HepG2 (cell line): ENCODE results near the gene CXCL6. TPM values are rescaled to one million over a fixed set of nuclear protein-coding genes. Genes with fewer than 3 reads are reported as not detected.

Experiments used
- ATAC-seq: fragments of 200-7000 bp; cut with Tn5 transposase; 3 replicates; pipeline ENCODE4 v1.9.1; 2020; ENCODE audit warnings: mild to moderate bottlenecking, moderate library complexity
- BruUV-seq: library from RNA; stranded (reverse); fragments of 400-500 nt; replicated peaks from 2 replicates; lab custom pipeline; 2021; lab: Mats Ljungman, UMichigan
- CTCF ChIA-PET: fragments of 300-600 bp; formaldehyde crosslinking; extraction: SDS; loops from one replicate; lab custom pipeline; 2021; ENCODE audit warnings: low total read pairs, inconsistent platforms, low intra/inter-chr PET ratio; lab: Yijun Ruan, JAX
- POLR2A ChIA-PET: fragments of 350-600 bp; sonication (Branson Sonifier 250); formaldehyde crosslinking; loops from one replicate; lab custom pipeline; 2020; ENCODE audit warnings: antibody characterized with exemption, inconsistent platforms; lab: Yijun Ruan, JAX
- DNase-seq: peaks from one replicate; pipeline ENCODE4 v3.0.0-alpha.2; 2015; ENCODE audit warnings: low spot score
- FAIRE-seq: peaks from 3 replicates; lab custom pipeline; 2011; peaks lifted over from hg19 to GRCh38; lab: Jason Lieb, UNC
- H2AFZ ChIP-seq: one replicate; pipeline ENCODE4 v1.6.1; 2011; ENCODE audit warnings: low read length, inconsistent platforms
- H3K27ac ChIP-seq: fragments of 300-600 bp; 3 replicates; pipeline ENCODE4 v1.8.0; 2011; ENCODE audit warnings: mixed run types, mild to moderate bottlenecking, mixed read lengths, low read length, inconsistent platforms; ENCODE audit not compliant: insufficient read depth; ENCODE audit errors: extremely low read length
- H3K27me3 ChIP-seq, 2 experiments: fragments of 200-600 bp in 1 of 2; 2 replicates in 1 of 2; 3 replicates in 1 of 2; pipeline versions ENCODE4 v1.6.0 to v1.8.0; 2011; ENCODE audit warnings: low read length in 2 of 2, mild to moderate bottlenecking in 2 of 2, moderate library complexity in 2 of 2, inconsistent platforms in 1 of 2; ENCODE audit not compliant: insufficient read depth in 2 of 2, control insufficient read depth in 1 of 2
- H3K36me3 ChIP-seq, 2 experiments: fragments of 200-600 bp in 1 of 2; replicated peaks in 1 of 2; 2 replicates in 1 of 2; 3 replicates in 1 of 2; pipeline versions ENCODE4 v1.5.1 to v1.8.0; 2011; ENCODE audit warnings: low read length in 2 of 2, inconsistent platforms in 1 of 2; ENCODE audit not compliant: insufficient read depth in 2 of 2, control insufficient read depth in 1 of 2
- H3K4me1 ChIP-seq: 2 replicates; pipeline ENCODE4 v1.5.1; 2012; ENCODE audit warnings: low read length, inconsistent platforms; ENCODE audit not compliant: insufficient read depth
- H3K4me2 ChIP-seq: 2 replicates; pipeline ENCODE4 v1.6.0; 2011; ENCODE audit warnings: low read depth, low read length, inconsistent platforms
- H3K4me3 ChIP-seq, 3 experiments: fragments of 200-600 bp in 1 of 3; sonication (generic), shearing (Covaris generic) in 1 of 3; replicated peaks in 1 of 3; 2 replicates each; pipeline ENCODE4 v1.5.1; 2011 to 2016; ENCODE audit warnings: low read length in 3 of 3, inconsistent platforms in 2 of 3, low read depth in 2 of 3, mild to moderate bottlenecking in 2 of 3, control low read depth in 1 of 3, mixed read lengths in 1 of 3; ENCODE audit not compliant: insufficient read depth in 1 of 3
- H3K79me2 ChIP-seq: one replicate; pipeline ENCODE4 v1.6.1; 2011; ENCODE audit warnings: low read length, inconsistent platforms; ENCODE audit not compliant: insufficient read depth
- H3K9ac ChIP-seq: 2 replicates; pipeline ENCODE4 v1.6.0; 2011; ENCODE audit warnings: mild to moderate bottlenecking, low read depth, low read length, inconsistent platforms; ENCODE audit not compliant: insufficient read depth
- H3K9me3 ChIP-seq: 2 replicates; pipeline ENCODE4 v1.5.1; 2012; ENCODE audit warnings: mild to moderate bottlenecking, low read length
- H4K20me1 ChIP-seq: 2 replicates; pipeline ENCODE4 v1.6.0; 2011; ENCODE audit warnings: inconsistent platforms, mild to moderate bottlenecking, low read length, moderate library complexity; ENCODE audit not compliant: insufficient read depth
- BRD4 ChIP-seq: sonication (generic); formaldehyde crosslinking; IDR thresholded peaks from 2 replicates; pipeline ENCODE4 v1.4.0; 2020; ENCODE audit warnings: missing genetic modification reagents
- KLF12 ChIP-seq: sonication (generic); formaldehyde crosslinking; IDR thresholded peaks from 2 replicates; pipeline ENCODE4 v1.4.0; 2020; ENCODE audit warnings: missing genetic modification reagents, borderline replicate concordance
- MAFK ChIP-seq, 2 experiments: IDR thresholded peaks in 1 of 2; conservative IDR thresholded peaks in 1 of 2; 2 replicates each; pipeline ENCODE4 v1.6.1; 2011; ENCODE audit warnings: improper control_type of control experiment in 2 of 2, low read length in 2 of 2
- MYNN ChIP-seq: sonication (generic); formaldehyde crosslinking; IDR thresholded peaks from 2 replicates; pipeline ENCODE4 v1.4.0; 2020; ENCODE audit warnings: mild to moderate bottlenecking, low read depth, missing genetic modification reagents
- POLR2AphosphoS5 ChIP-seq: IDR thresholded peaks from 2 replicates; pipeline ENCODE4 v1.6.1; 2012; ENCODE audit warnings: low read depth, low read length
- RFXAP ChIP-seq: sonication (generic); formaldehyde crosslinking; IDR thresholded peaks from 2 replicates; pipeline ENCODE4 v1.4.0; 2020; ENCODE audit warnings: missing genetic modification reagents, borderline replicate concordance
- SCMH1 ChIP-seq: sonication (generic); formaldehyde crosslinking; IDR thresholded peaks from 2 replicates; pipeline ENCODE4 v1.9.0; 2021; ENCODE audit warnings: missing genetic modification reagents, mild to moderate bottlenecking, borderline replicate concordance
- SMARCE1 ChIP-seq: fragments of 450-650 bp; IDR thresholded peaks from 2 replicates; pipeline ENCODE4 v1.6.1; 2017; ENCODE audit warnings: borderline replicate concordance
- TP53 ChIP-seq: sonication (generic); formaldehyde crosslinking; conservative IDR thresholded peaks from 2 replicates; pipeline ENCODE4 v1.4.0; 2020; ENCODE audit warnings: missing genetic modification reagents
- ZNF20 ChIP-seq: sonication (generic); formaldehyde crosslinking; IDR thresholded peaks from 2 replicates; pipeline ENCODE4 v1.4.0; 2020; ENCODE audit warnings: mild to moderate bottlenecking, moderate library complexity, missing genetic modification reagents
- ZNF260 ChIP-seq: sonication (generic); formaldehyde crosslinking; IDR thresholded peaks from 2 replicates; pipeline ENCODE4 v1.4.0; 2020; ENCODE audit warnings: missing genetic modification reagents, low read depth, mild to moderate bottlenecking, borderline replicate concordance
- ZNF33B ChIP-seq: sonication (generic); formaldehyde crosslinking; IDR thresholded peaks from 2 replicates; pipeline ENCODE4 v1.5.1; 2020; ENCODE audit warnings: mild to moderate bottlenecking, missing genetic modification reagents
- ZNF678 ChIP-seq: sonication (generic); formaldehyde crosslinking; IDR thresholded peaks from 2 replicates; pipeline ENCODE4 v1.4.0; 2020; ENCODE audit warnings: mild to moderate bottlenecking, missing genetic modification reagents
- ZNF749 ChIP-seq: sonication (generic); formaldehyde crosslinking; IDR thresholded peaks from 2 replicates; pipeline ENCODE4 v1.8.0; 2022; ENCODE audit warnings: mild to moderate bottlenecking, missing genetic modification reagents, moderate library complexity, borderline replicate concordance
- WGBS: methylation state at CpG from one replicate; pipeline ENCODE4 v1.1.6; 2017; ENCODE audit warnings: low lambda C conversion rate; 5-methylcytosine and 5-hydroxymethylcytosine counted together
- in situ Hi-C: cut with HindIII; loops from 2 replicates; pipeline ENCODE4 v1.10.0; 2017; ENCODE audit warnings: low pct_unique_long_range_greater_than_20kb; ENCODE audit not compliant: extremely low pct_ligation_motif_present
- intact Hi-C: fragments of 100-400 bp; cut with micrococcal nuclease; formaldehyde crosslinking; loops from one replicate; pipeline ENCODE4 v1.10.0; 2022; ENCODE audit not compliant: unreplicated experiment
- polyA plus RNA-seq, 8 experiments: library from polyadenylated mRNA; depleted of rRNA in 3 of 8; stranded (reverse) in 7 of 8; unstranded in 1 of 8; fragments of >200 nt; fragmentation: Illumina TruSeq in 4 of 8; extraction: Trizol in 4 of 8; gene quantifications; 2 replicates each; pipeline versions ENCODE4 v1.2.1 to v1.2.3, GENCODE V29; 2011 to 2016; ENCODE audit warnings: low read depth in 4 of 8, missing spikeins in 1 of 8, mixed read lengths in 1 of 8; ENCODE audit not compliant: insufficient read depth in 1 of 8
- total RNA-seq, 5 experiments: library from RNA; depleted of rRNA; stranded (reverse); fragments of >200 nt; fragmentation: Illumina TruSeq; extraction: Trizol; gene quantifications; 2 replicates each; pipeline ENCODE4 v1.2.3, GENCODE V29; 2016; ENCODE audit warnings: low read depth in 1 of 5
- TF ChIP-seq, protein P1 (sequence below): sonication (generic); formaldehyde crosslinking; conservative IDR thresholded peaks from 2 replicates; pipeline ENCODE4 v1.8.0; 2022; ENCODE audit warnings: missing genetic modification reagents
- TF ChIP-seq, protein P2 (sequence below): sonication (generic); formaldehyde crosslinking; IDR thresholded peaks from 2 replicates; pipeline ENCODE4 v1.4.0; 2020; ENCODE audit warnings: missing genetic modification reagents, borderline replicate concordance
- TF ChIP-seq, protein P3 (sequence below): sonication (generic); formaldehyde crosslinking; conservative IDR thresholded peaks from 2 replicates; pipeline ENCODE4 v1.4.0; 2020; ENCODE audit warnings: missing genetic modification reagents

Gene CXCL6
- total and polyA plus RNA-seq, 2 of the 13 experiments (the other 11 are each of a cell fraction or from before 2014, with no cell fraction given): not detected

DNA sequence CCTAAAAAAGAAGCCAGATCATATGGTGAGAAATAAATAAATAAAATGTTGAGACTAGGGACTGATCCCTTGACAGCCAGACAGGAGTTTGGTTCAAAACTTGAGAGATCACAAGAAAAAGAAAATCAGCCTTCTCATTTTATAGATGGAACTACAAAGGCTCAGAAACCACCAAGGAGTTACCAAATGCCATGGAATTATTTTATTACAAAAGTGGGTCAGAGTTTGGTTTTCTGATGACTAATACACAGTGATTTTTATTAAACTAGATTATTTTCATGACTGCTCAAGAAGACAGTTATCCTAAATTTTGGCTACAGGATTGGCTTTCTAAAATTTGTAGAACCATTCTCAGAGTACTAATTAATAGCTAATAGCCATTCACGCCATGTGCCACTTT lies 38.9 kb downstream of the CXCL6 start (continued):
- no peak for TF ChIP-seq KLF12
- TF ChIP-seq, protein P1, sequence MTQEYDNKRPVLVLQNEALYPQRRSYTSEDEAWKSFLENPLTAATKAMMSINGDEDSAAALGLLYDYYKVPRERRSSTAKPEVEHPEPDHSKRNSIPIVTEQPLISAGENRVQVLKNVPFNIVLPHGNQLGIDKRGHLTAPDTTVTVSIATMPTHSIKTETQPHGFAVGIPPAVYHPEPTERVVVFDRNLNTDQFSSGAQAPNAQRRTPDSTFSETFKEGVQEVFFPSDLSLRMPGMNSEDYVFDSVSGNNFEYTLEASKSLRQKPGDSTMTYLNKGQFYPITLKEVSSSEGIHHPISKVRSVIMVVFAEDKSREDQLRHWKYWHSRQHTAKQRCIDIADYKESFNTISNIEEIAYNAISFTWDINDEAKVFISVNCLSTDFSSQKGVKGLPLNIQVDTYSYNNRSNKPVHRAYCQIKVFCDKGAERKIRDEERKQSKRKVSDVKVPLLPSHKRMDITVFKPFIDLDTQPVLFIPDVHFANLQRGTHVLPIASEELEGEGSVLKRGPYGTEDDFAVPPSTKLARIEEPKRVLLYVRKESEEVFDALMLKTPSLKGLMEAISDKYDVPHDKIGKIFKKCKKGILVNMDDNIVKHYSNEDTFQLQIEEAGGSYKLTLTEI (CRISPR knock-in tag): no peak
- no peak for TF ChIP-seq ZNF678 (CRISPR knock-in tag)
- TF ChIP-seq RFXAP (CRISPR knock-in tag): no peak
- no peak for TF ChIP-seq TP53 (CRISPR knock-in tag)
- no peak for TF ChIP-seq ZNF260 (CRISPR knock-in tag)
- TF ChIP-seq ZNF20: no peak
- TF ChIP-seq, all 625 proteins: peak for 0

DNA sequence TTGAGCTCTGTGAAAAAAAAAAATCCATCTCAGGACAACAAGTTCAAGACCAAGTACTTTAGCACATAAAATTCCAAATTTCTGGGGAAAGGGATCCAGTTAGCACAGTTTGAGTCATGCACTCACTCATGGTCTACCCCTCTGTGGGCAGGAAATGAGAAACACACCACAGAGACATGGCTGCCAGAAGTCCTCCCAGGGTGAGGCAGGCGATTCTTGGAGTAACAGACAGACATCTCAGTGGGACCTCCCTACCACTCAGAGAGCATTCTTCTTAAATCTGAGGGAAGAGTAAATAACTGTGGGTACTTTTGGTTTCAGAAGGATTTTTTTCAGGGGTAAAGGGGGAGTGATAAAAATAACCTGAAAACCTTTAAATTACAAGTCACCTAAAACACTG lies 46.8 kb downstream of the CXCL6 start:
- WGBS: 0% methylated on average over 1 of the region's 1 CpG
- no peak for ATAC-seq
- Histone ChIP-seq H3K4me3 (no peak overlapping the region), H3K27ac (no peak overlapping the region), H3K4me1 (no peaks in the 10 kb centered on the region), H3K9ac (no peak overlapping the region), H4K20me1 (no peaks in the 10 kb centered on the region), H2AFZ (no peak overlapping the region), H3K27me3 (no peaks in the 10 kb centered on the region), H3K79me2 (no peaks in the 10 kb centered on the region), H3K36me3 (no peaks in the 10 kb centered on the region), H3K9me3 (no peaks in the 10 kb centered on the region), H3K4me2 (no peak overlapping the region)
- no TSS peak for BruUV-seq
- CTCF ChIA-PET: no interaction called here
- in situ Hi-C loops (no loop called here), intact Hi-C loops (no loop called here)
- POLR2A ChIA-PET: no interaction called here
- no peak for FAIRE-seq
- no peak for DNase-seq
- TF ChIP-seq ZNF749 (CRISPR knock-in tag): no peak
- TF ChIP-seq, protein P2, sequence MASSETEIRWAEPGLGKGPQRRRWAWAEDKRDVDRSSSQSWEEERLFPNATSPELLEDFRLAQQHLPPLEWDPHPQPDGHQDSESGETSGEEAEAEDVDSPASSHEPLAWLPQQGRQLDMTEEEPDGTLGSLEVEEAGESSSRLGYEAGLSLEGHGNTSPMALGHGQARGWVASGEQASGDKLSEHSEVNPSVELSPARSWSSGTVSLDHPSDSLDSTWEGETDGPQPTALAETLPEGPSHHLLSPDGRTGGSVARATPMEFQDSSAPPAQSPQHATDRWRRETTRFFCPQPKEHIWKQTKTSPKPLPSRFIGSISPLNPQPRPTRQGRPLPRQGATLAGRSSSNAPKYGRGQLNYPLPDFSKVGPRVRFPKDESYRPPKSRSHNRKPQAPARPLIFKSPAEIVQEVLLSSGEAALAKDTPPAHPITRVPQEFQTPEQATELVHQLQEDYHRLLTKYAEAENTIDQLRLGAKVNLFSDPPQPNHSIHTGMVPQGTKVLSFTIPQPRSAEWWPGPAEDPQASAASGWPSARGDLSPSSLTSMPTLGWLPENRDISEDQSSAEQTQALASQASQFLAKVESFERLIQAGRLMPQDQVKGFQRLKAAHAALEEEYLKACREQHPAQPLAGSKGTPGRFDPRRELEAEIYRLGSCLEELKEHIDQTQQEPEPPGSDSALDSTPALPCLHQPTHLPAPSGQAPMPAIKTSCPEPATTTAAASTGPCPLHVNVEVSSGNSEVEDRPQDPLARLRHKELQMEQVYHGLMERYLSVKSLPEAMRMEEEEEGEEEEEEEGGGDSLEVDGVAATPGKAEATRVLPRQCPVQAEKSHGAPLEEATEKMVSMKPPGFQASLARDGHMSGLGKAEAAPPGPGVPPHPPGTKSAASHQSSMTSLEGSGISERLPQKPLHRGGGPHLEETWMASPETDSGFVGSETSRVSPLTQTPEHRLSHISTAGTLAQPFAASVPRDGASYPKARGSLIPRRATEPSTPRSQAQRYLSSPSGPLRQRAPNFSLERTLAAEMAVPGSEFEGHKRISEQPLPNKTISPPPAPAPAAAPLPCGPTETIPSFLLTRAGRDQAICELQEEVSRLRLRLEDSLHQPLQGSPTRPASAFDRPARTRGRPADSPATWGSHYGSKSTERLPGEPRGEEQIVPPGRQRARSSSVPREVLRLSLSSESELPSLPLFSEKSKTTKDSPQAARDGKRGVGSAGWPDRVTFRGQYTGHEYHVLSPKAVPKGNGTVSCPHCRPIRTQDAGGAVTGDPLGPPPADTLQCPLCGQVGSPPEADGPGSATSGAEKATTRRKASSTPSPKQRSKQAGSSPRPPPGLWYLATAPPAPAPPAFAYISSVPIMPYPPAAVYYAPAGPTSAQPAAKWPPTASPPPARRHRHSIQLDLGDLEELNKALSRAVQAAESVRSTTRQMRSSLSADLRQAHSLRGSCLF: no peak
- TF ChIP-seq SCMH1 (CRISPR knock-in tag): no peak
- TF ChIP-seq MYNN (CRISPR knock-in tag): no peak
- TF ChIP-seq MAFK (conservative IDR thresholded peaks at IDR 0.05 in 1 of 2, IDR thresholded peaks at IDR 0.05 in 1 of 2; ENCODE audit: low read length in 2 of 2): no peak
- TF ChIP-seq, protein P3, sequence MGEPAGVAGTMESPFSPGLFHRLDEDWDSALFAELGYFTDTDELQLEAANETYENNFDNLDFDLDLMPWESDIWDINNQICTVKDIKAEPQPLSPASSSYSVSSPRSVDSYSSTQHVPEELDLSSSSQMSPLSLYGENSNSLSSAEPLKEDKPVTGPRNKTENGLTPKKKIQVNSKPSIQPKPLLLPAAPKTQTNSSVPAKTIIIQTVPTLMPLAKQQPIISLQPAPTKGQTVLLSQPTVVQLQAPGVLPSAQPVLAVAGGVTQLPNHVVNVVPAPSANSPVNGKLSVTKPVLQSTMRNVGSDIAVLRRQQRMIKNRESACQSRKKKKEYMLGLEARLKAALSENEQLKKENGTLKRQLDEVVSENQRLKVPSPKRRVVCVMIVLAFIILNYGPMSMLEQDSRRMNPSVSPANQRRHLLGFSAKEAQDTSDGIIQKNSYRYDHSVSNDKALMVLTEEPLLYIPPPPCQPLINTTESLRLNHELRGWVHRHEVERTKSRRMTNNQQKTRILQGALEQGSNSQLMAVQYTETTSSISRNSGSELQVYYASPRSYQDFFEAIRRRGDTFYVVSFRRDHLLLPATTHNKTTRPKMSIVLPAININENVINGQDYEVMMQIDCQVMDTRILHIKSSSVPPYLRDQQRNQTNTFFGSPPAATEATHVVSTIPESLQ (CRISPR knock-in tag): no peak
- no peak for TF ChIP-seq SMARCE1
- no peak for TF ChIP-seq BRD4 (CRISPR knock-in tag)
- no peak for TF ChIP-seq POLR2AphosphoS5
- no peak for TF ChIP-seq ZNF33B (CRISPR knock-in tag)
